ENCODE data around the gene OSTM1.

DNA sequence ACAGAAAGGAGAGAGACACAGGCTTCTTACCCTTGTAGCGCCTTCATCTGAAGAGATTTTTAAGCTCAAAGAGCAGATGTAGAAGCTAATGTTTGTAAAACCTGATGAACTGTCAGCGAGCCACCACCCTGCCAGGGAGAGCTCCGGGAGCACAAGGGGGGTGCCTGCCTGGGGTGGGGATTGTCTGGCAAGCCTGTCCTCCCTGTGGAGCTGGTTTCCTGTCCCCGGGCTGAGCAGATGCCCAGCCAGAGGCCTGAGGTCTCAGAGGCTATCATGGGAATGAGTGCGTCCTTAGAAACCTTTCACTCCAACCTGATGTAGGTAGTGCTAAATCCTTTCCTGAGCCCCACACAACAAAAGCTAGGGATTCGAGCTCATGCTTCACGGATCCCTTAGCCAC is 49.4 kb upstream of the OSTM1 start:
- TF ChIP-seq YY1 (IDR thresholded peaks at IDR 0.05; ENCODE audit: insufficient read depth, insufficient read length): no peak
- no peak for TF ChIP-seq SUZ12 (IDR thresholded peaks at IDR 0.05; ENCODE audit: extremely low read depth, insufficient read depth, insufficient read length)
